Measurements from ENCODE around the gene DUOX1.

DUOX1 gene

GRCh38 chr15:45112591-45113379 is 17.0 kb upstream of the DUOX1 start:
- in situ Hi-C loops (cut with HindIII; ENCODE audit: low sequenced_read_pairs) = no loop called here
- TF ChIP-seq, protein P1, sequence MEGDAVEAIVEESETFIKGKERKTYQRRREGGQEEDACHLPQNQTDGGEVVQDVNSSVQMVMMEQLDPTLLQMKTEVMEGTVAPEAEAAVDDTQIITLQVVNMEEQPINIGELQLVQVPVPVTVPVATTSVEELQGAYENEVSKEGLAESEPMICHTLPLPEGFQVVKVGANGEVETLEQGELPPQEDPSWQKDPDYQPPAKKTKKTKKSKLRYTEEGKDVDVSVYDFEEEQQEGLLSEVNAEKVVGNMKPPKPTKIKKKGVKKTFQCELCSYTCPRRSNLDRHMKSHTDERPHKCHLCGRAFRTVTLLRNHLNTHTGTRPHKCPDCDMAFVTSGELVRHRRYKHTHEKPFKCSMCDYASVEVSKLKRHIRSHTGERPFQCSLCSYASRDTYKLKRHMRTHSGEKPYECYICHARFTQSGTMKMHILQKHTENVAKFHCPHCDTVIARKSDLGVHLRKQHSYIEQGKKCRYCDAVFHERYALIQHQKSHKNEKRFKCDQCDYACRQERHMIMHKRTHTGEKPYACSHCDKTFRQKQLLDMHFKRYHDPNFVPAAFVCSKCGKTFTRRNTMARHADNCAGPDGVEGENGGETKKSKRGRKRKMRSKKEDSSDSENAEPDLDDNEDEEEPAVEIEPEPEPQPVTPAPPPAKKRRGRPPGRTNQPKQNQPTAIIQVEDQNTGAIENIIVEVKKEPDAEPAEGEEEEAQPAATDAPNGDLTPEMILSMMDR (IDR thresholded peaks at IDR 0.05; ENCODE audit: low read depth, low read length) = no peak
- no peak for DNase-seq (ENCODE audit: low read depth, low spot score)
- no peak overlapping the region for H3K4me3 ChIP-seq (ENCODE audit: low read depth, low read length)

GRCh38 chr15:45113380-45113990 is 16.3 kb upstream of the DUOX1 start:
- no peak overlapping the region for H3K4me3 ChIP-seq (ENCODE audit: low read depth, low read length)
- in situ Hi-C loops (cut with HindIII; ENCODE audit: low sequenced_read_pairs) = no loop called here
- TF ChIP-seq, protein P1 (IDR thresholded peaks at IDR 0.05; ENCODE audit: low read depth, low read length) = no peak
- no peak for DNase-seq (ENCODE audit: low read depth, low spot score)

GRCh38 chr15:45114076-45114750 is 15.6 kb upstream of the DUOX1 start, which contains the start of the genes DUOX2 and DUOXA2:
Gene DUOX2, minus strand, starts transcription at chr15:45114172. Its CDS starts 761 bp downstream, at chr15:45113411.
Gene DUOXA2, plus strand, starts transcription at chr15:45114326. Its CDS starts 280 bp downstream, at chr15:45114606.
- no peak for DNase-seq (ENCODE audit: low read depth, low spot score)
- H3K4me3 ChIP-seq (ENCODE audit: low read depth, low read length) = no peak within 1 kb of the TSS
- in situ Hi-C loops (cut with HindIII; ENCODE audit: low sequenced_read_pairs) = no loop called here
- TF ChIP-seq, protein P1 (IDR thresholded peaks at IDR 0.05; ENCODE audit: low read depth, low read length) = no peak

DNA sequence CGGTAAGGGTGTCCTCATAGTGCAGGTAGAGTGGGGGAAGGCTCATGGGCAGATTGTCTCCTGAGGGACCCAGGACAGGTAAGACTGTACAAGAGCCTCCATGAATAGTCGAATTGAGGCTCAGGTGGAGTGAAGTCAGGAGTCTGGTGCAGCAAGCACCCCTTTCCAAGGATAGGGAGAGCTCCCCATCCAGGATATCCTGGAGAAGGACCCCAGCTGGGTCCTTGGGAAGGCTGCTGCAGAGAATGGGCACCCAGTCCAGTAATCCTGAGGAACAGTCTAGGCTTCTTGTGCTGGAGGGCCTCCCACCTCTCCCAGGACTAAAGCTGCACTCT is 15.1 kb upstream of the DUOX1 start:
- H3K4me3 ChIP-seq (ENCODE audit: low read depth, low read length) = no peak overlapping the region
- DNase-seq (ENCODE audit: low read depth, low spot score) = no peak
- TF ChIP-seq, protein P1 (IDR thresholded peaks at IDR 0.05; ENCODE audit: low read depth, low read length) = no peak
- in situ Hi-C loops (cut with HindIII; ENCODE audit: low sequenced_read_pairs) = no loop called here

GRCh38 chr15:45115312-45115820 is 14.4 kb upstream of the DUOX1 start:
- in situ Hi-C loops (cut with HindIII; ENCODE audit: low sequenced_read_pairs) = no loop called here
- H3K4me3 ChIP-seq (ENCODE audit: low read depth, low read length) = no peak overlapping the region
- TF ChIP-seq, protein P1 (IDR thresholded peaks at IDR 0.05; ENCODE audit: low read depth, low read length) = no peak
- no peak for DNase-seq (ENCODE audit: low read depth, low spot score)

- DNase-seq (ENCODE audit: low read depth, low spot score) = no peak
- in situ Hi-C loops (cut with HindIII; ENCODE audit: low sequenced_read_pairs) = no loop called here
- TF ChIP-seq, protein P1 (IDR thresholded peaks at IDR 0.05; ENCODE audit: low read depth, low read length) = no peak
- H3K4me3 ChIP-seq (ENCODE audit: low read depth, low read length) = no peak overlapping the region
These were observed 13.8 kb upstream of the DUOX1 start for GRCh38 chr15:45116006-45116481.

All from astrocyte of the spinal cord (primary cell).